HT-29 (cell line): ENCODE data around the gene RPS14. TPM values are rescaled to one million over a fixed set of nuclear protein-coding genes. Genes with fewer than 3 reads are reported as not detected.
"Not testable (repeated sequence)": the region's sequence is repeated elsewhere in the genome, so short reads cannot be mapped to it uniquely, and the experiment has no call there.

ENCODE experiments used
- DNase-seq: peaks from one replicate; pipeline ENCODE4 v3.0.0-alpha.2; 2015; ENCODE audit warnings: low spot score
- total RNA-seq: library from RNA; depleted of rRNA; stranded (reverse); fragments of >200 nt; shearing (Covaris generic); gene quantifications from 2 replicates; pipeline ENCODE4 v1.2.3, GENCODE V29; 2014

The RPS14 gene
- total RNA-seq, 1 experiment from 2014 or later, result 1,965 TPM

DNA sequence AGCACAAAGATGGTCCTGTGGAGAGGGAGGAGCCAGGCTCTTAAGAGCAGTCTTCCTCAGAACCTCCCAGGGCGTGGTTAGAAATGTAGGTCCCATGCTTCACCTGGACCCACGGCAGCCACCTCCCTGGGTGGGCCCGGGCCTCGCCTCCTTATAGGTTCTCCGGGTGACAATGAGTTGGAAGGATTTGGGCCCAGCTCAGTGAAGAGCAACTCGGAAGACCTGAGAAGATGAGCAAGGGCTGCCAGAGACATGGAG lies 32.1 kb upstream of the RPS14 start:
- DNase-seq, result no peak

DNA sequence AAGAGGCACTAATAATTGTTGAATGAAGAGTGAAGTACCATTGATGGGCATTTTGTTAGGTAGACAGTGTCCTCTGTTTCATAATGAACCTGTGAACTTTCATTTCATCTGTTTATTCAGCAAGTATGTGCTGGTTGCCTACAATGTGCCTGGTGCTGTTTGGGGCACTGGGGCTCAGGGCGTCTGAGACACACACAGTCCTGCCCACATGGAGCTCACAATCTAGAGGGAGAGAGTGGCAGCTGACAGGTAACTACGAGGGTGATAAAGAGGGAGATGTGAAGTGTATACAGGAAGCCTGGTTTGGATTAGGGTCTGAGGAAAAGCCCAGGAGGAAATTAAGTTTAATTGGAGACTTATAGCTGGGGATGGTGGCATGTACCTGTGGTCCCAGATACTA lies 29.9 kb upstream of the RPS14 start:
- no peak for DNase-seq

DNA sequence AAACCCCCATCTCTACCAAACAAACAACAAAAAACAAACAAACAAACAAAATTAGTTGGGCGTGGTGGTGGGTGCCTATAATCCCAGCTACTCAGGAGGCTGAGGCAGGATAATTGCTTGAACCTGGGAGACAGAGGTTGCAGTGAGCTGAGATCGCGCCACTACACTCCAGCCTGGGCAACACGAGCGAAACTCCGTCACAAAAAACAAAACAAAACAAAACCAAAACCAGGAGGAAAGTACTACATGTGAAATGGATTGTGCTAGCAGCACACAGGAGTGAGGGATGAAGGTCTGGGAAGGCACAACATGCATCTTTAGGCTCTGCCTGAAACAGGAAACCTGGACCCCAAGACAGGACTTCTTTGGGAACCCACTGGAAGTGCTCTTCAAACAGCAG lies 27.0 kb upstream of the RPS14 start:
- not testable (repeated sequence) for DNase-seq

DNA sequence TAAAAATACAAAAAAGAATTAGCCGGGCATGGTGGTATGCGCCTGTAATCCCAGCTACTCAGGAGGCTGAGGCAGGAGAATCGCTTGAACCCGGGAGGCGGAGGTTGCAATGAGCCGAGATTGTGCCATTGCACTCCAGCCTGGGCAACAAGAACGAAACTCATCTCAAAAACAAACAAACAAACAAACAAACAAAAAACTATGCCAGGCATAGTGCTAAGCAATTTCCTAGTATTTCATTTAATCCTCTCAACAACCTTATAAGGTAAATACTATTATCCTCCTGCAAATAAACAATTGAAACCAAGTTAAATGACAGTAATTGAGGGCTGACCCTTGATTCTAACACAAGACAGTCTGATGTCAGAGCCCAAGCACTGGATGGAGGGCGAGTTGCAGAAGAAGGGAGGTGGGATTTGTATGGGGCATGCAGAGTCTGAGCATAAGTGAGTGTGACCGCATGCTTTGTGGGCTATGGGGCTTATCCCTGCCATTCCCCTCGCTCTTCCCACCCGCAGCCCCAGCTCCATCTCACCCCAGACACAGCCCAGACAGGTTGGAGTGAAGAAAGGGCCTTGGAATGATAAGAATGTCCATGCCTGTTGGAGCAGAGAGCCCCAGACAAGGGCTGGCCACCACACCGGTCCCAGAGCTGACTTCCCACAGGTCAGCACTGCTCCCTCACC lies 24.3 kb upstream of the RPS14 start:
- DNase-seq, result peak; percentile 22

DNA sequence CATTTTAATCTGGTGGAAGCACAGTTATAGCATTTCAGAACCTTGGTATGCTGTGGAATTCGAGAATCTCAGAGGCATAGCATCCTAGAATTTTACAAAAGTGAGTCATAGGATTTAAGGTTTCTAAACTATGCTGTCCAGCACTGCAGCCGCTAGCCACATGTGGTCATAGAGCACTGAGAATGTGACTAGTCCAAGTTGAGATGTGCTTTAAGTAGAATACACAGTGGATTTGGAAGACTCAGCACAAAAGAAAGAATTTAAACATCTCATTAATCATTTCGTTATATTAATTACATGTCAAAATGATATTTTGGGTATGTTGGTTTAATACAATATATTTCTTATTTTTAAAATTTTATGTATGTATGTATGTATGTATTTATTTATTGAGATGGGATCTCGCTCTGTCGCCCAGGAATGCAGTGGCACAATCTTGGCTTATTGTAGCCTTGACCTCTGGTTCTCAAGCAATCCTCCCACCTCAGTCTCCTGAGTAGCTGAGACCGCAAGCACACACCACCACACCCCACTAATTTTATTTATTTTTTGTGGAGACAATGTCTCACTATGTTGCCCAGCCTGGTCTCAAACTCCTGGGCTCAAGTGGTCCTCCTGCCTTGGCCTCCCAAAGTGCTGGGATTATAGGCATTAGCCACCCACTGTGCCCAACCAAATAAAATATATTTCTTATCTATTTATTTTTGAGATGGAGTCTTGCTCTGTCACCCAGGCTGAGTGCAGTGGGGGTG lies 20.4 kb upstream of the RPS14 start:
- no peak for DNase-seq

DNA sequence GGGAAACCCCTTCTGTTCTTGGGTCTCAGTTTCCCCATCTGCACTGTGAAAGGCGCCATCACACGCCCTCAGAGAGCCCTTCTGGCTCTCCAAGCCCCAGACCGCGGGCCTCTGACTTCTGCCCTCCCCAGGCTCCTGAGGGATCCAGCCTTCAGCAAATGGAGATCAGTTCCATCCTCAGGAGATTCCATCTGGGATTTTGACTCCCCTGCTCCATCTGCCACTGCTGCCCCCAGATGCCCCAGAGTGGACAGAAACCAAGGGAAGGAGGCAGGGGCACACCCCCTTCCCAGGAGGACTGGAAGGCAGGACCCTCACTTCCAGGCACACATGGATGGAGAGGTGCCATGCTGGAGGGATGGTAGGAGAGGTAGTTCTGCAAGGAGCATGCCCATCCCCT lies 18.7 kb upstream of the RPS14 start:
- DNase-seq, result no peak

DNA sequence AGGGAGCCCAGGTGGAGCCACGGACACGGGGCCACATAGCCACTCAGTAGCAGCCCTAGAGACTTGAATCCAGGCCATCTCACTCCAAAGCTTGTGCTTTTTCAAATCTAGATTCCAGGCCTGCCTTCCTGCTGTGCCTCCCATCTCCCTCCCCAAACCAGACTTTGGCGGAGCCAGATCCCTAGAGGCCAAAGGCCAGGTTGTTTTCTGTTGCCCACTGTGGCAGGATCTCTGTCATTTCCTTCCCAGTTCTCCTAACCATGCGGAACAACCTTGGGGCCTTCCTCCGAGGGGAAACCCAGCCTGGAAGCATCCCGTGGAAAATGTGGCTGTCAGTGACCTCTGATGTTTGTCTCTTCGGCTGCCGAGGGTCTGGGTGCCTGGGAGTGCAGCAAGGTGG lies 16.4 kb upstream of the RPS14 start:
- DNase-seq, result no peak

DNA sequence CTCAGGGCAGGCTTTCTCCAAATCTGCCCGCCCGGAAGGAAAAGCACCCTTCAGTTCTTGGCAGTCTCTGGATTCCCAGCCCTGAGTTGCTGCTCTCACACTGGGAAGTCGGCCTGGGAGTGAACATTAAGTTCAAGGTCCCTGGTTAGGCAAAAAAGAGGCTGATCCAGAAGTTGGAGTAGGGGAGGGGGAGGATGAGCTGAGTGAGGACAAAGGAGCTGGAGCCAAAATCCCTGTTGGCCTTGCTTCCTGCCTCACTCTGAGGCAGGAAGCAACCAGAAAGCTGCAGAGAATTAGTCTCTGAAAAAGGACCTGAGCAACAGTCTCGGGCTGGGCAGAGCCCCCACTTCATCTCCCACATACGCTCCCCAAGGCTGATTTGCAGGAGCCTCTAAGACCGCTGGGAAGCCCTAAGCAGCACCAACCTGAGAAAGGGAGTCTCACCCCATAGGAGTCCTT lies 15.0 kb upstream of the RPS14 start:
- no peak for DNase-seq

DNA sequence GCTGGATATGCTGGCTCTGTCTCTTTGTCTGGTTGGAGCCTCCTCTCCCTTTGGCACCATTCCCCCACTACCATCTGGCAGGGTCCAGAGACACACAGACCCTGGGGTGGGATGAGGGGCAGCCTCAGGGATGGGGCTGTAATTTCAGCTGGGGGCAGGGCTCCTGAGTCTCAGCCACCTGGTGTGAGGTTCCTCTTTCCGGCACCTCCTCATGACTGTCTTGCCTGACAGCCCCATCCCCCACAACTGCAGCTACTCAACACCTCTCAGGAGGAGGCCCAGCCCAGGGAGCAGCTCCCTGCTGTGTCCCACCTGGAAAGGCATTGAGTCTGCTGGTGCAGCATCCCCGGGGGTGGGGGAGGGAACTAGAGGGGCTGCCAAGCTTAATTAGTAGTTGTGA lies 11.7 kb upstream of the RPS14 start:
- no peak for DNase-seq

DNA sequence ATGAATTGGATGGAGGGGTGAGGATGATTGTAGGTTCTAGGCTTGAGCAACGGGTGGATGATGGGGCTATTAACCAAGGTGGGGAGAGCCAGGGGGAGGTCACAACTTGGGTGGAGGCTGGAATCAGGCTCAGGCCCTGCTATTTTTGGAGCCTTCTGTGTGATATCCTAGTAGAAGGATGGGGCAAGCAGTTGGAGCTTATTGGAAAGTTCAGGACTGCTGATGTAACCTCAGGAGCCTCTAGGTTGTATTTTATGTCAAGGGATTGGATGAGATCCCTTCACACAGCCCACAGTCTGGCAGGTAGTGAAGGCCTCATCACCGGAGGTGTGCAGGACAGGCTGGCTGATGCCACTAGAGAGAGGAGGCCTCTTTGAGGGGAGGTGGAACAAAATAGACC lies 11.2 kb upstream of the RPS14 start:
- no peak for DNase-seq

DNA sequence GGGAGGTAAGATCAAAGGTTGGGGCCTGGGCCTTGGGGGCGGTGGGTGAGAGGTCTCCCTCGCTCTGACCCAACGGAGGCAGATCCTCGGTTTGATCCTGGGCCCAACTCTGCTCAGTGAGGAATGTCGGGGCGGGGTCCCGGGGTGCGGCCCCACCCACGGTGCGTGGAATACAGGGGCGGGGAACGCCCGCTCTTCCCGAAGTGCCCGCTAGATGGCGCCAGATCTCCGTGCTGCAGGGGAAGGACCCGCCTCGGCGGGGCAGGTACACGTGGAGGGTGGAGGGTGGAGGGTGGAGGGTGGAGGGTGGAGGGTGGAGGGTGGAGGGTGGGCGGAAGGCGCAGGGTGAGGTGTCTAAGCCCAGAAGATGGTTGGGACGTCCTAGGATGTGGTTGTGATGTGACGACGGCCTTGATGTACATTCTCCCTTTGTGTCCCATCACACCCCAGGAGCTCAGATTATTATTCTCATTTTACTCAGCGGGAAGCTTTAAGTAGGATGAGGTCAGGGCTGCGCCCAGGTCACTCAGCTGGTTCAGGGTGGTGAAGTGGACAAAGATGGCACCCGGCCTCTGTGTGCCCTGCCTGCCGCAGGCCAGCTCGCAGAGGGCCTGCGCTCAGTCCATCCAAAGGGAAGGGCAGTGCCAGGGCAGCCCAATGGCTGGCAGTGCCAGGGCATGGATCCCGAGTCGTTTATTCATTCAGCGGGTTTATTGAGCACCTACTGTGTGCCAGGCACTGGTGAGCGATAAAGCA lies 9.4 kb upstream of the RPS14 start:
- DNase-seq, result peak; percentile 72

DNA sequence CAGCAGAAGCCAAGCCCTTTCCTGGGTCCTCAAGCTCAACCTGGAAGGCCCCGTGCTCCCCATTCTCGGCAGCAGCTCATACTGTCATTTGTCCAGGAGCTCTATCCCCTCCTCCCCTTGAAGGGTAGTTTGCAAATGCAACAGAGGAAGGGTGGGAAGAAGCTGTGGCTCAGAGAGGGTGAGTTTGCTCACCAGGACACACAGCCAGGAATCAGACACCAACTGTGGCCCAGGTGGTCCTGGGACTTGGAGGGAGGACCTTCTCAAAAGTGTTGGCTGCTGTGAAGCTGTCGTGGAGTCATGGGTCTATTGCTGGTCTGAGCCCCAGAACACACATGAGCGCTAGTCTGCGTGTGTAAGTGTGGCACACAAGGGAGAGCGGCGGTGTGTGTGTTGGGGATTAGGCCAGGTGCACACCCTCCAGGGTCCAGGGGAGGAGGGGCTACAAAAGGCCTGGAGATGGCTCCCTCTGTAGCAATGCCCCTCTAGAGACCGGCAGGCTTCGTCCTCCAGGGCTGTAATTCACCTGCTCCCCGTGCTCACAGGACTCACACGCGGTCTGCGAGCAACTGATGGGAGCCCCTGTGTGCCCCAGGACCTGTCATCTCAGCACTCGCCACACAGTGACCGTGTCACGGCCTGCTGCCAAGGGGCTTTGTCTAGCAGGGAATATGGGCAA lies 8.2 kb upstream of the RPS14 start:
- DNase-seq, result no peak

DNA sequence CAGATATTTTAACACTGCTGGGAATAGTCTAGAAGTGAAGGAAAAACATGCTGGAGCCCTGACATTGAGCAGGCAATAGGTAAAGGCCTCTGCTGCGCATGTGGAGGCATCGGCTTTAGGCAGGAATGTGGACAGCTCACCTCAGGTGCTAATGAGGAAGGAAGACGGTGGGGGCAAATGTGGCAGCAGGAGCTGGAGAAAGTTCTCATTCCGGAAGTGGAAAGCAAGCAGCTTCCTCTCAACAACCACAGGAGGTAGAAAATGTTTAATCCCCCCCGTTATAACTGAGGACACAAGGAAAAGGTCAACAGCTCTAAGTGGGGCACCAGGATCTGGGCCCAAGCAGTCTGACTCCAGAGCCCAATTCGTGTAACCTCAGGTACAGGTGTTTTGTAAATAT lies 7.6 kb upstream of the RPS14 start:
- DNase-seq, result no peak

DNA sequence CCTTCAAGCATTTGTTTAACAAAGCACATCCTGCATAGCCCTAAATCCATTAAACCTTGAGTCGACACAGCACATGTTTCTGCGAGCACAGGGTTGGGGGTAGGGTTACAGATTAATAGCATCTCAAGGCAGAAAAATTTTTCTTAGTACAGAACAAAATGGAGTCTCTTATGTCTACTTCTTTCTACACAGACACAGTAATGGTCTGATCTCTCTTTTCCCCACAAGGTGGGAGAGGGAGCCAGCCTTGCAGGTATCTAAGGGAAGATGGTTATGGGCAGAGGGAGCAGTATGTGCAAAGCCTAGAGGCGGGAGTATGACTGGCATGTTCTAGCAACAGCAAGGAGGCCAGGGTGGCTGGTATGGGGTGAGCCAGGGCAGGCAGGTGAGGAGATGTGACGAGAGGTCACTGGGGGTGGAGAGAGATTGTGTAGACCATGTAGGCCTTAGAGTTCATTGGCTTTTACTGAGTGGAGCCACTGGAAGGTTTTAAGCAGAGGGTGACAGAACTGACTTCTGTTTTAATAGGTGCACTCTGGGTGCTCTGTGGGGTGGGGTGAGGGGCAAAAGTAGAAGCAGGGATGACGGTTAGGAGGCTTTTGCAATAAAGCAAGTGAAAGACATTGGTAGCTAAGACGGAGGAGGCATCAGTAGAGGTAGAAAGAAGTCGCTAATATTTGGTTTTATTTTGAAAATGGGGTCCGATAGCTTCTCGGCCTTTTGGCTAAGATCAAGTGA lies 5.1 kb upstream of the RPS14 start:
- DNase-seq, result no peak

DNA sequence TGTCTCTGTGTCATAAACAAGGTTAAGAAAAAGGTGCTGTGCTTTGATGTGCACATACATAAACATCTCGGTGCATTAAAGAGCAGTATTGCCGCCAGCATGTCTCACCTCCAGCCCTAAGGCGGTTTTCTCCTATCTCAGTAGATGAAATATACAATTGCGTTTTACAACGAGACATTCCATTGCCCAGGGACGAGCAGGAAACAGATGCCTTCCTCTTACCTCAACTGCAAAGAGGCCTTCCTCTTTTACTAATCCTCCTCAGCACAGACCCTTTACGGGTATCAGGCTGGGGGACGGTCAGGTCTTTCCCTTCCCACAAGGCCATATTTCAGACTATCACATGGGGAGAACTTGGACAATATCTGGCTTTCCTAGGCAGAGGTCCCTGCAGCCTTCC lies 4.5 kb upstream of the RPS14 start:
- DNase-seq, result not testable (repeated sequence)

DNA sequence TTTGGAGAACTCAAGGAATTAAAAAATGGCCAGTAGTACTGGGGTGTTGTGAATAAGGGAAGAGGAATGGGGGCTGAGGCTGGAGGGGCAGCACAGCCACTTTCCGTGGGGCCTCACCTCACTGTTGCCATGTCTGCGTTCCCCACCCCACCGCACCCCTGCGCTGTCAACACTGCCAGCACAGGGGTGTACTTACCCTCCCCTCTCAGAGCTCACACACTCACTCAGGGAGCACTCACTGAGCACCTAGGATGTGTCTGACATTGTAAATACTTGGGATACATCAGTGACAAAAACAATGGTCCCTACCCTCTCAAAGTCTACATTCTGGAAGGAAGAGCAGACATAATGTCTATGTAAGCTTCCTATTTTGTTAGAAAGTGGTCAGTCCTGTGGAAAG lies 3.4 kb upstream of the RPS14 start:
- DNase-seq, result no peak

DNA sequence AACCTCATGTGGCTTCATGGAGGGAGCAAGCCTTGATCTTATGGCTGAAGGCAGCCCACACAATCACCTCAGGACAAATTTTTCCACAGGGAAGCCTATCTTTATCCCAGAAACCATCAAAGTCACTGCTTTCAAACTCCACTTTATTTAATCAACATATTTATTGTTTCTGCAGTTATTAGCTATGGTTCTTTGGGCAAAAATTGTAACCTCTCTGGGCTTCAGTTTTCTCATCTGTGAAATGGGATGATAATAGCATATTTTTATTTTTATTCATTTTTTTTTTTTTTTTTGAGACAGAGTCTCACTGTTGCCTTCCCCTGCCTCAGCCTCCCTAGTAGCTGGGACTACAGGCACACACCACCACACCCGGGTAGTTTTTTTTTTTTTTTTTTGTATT lies 2.1 kb upstream of the RPS14 start:
- DNase-seq, result no peak

DNA sequence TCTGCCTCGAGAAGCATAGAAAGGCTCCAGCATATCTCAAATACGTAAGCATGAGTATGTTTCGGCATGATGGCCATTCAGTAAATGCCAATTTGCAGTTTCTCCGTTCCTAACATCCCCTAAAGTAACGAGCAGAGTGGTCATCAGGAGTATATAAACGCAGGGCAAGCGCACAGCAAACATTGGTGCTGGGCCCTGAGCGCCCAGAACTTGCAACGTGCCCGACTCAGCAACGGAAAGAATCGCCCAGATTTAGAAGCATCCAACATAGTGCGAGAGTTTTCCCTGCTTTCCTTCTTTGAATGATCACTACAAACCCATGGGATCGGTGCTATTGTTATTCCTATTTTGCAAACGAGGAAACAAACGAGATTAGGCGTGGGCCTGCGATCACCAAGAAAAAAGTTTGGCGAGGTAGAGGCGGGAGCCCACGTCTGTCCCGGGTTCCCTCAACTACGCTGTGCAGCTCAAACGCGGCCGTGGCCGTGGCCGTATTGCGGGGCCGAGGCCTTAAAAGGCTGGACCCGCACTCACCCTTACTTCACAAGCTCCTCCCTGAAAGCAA lies 505 bp downstream of the RPS14 start:
- DNase-seq, result peak; percentile 51

DNA sequence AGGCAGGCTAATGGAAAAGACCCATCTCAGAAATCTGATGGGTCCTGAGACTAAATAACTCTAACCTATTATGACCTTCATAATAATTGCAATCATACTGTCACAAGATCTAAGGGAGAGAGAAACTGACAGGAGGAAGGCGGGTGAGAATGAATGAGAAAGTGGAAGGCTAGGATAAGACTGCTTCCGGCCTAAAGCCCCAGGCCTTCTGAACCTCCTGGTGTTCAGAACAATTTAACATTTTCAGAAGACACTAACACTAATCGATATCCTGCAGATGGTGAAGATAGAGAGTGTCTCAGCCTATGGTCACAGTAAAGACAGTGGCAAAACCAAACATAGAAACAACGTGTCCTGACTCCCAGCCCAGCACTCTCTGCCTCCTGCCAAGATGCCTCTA lies 1.2 kb downstream of the RPS14 start:
- DNase-seq, result no peak

DNA sequence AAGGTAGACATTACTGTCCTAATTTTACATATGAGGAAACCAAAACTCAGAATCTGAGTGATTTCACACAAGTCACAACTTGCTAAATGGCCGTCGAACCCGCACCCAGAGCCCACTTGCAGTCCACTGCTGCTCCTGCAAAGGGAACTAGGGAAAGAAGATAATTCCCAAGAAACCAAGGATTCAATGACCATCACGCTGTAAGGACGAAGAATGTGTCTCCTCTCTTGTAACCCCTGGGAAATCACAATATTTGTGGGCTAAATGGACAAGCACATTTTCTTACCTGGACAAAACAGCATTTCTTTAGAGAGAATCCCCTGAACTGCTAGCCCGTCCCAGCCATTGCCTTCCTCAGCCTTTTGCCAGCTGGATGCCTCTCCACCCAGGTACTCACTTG lies 2.4 kb downstream of the RPS14 start:
- no peak for DNase-seq

DNA sequence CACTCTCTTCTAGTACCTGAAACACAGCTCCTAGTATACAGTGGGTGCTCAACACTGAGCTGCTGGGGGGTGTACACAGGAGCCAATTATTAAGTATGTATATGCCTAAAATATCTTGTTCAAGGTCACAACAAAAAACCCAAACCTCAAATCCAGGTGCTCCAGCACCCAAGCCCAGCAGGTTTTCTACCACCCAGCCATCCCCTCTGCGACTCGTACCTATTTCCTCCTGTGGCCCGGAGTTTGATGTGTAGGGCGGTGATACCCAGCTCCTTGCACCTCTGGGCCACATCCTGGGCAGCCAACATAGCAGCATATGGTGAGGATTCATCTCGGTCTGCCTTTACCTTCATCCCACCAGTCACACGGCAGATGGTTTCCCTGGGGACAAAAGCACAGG lies 3.0 kb downstream of the RPS14 start:
- no peak for DNase-seq
